Measurements from ENCODE around the gene GATA5. TPM values are rescaled to one million over a fixed set of nuclear protein-coding genes. Genes with fewer than 3 reads are reported as not detected.

Gene GATA5
- total RNA-seq, 1 donor = not detected

GRCh38 chr20:62518911-62519310 lies 43.1 kb upstream of the GATA5 start:
- DNase-seq (ENCODE audit: low read depth) = no peak
- no peak overlapping the region for H3K4me3 ChIP-seq (ENCODE audit: low read depth, low read length)
- no peak for TF ChIP-seq CTCF (IDR thresholded peaks at IDR 0.05; ENCODE audit: insufficient read depth, low read depth, low read length)

GRCh38 chr20:62517901-62518610 lies 42.3 kb upstream of the GATA5 start:
- H3K4me3 ChIP-seq (ENCODE audit: low read depth, low read length) = no peak overlapping the region
- DNase-seq (ENCODE audit: low read depth) = no peak
- TF ChIP-seq CTCF (IDR thresholded peaks at IDR 0.05; ENCODE audit: insufficient read depth, low read depth, low read length) = no peak

GRCh38 chr20:62517168-62517567 lies 41.4 kb upstream of the GATA5 start:
- no peak overlapping the region for H3K4me3 ChIP-seq (ENCODE audit: low read depth, low read length)
- no peak for DNase-seq (ENCODE audit: low read depth)
- no peak for TF ChIP-seq CTCF (IDR thresholded peaks at IDR 0.05; ENCODE audit: insufficient read depth, low read depth, low read length)

GRCh38 chr20:62516338-62516737 lies 40.5 kb upstream of the GATA5 start:
- H3K4me3 ChIP-seq (ENCODE audit: low read depth, low read length) = no peak overlapping the region
- TF ChIP-seq CTCF (IDR thresholded peaks at IDR 0.05; ENCODE audit: insufficient read depth, low read depth, low read length) = no peak
- no peak for DNase-seq (ENCODE audit: low read depth)

- no peak for TF ChIP-seq CTCF (IDR thresholded peaks at IDR 0.05; ENCODE audit: insufficient read depth, low read depth, low read length)
- DNase-seq (ENCODE audit: low read depth) = no peak
- no peak overlapping the region for H3K4me3 ChIP-seq (ENCODE audit: low read depth, low read length)
These were observed 40.0 kb upstream of the GATA5 start for GRCh38 chr20:62515826-62516225.

- no peak for DNase-seq (ENCODE audit: low read depth)
- no peak for TF ChIP-seq CTCF (IDR thresholded peaks at IDR 0.05; ENCODE audit: insufficient read depth, low read depth, low read length)
- no peak overlapping the region for H3K4me3 ChIP-seq (ENCODE audit: low read depth, low read length)
These were observed 39.5 kb upstream of the GATA5 start for GRCh38 chr20:62515280-62515679.

GRCh38 chr20:62513991-62514390 lies 38.2 kb upstream of the GATA5 start:
- TF ChIP-seq CTCF (IDR thresholded peaks at IDR 0.05; ENCODE audit: insufficient read depth, low read depth, low read length) = no peak
- no peak overlapping the region for H3K4me3 ChIP-seq (ENCODE audit: low read depth, low read length)
- DNase-seq (ENCODE audit: low read depth) = no peak
